Measurements from ENCODE around the gene PACC1.

- TF ChIP-seq EZH2 (IDR thresholded peaks at IDR 0.05; ENCODE audit: borderline replicate concordance, low read length), result no peak
- TF ChIP-seq CTCF (conservative IDR thresholded peaks at IDR 0.05 in 1 of 2, IDR thresholded peaks at IDR 0.05 in 1 of 2; ENCODE audit: extremely low read depth in 1 of 2, insufficient read depth in 1 of 2, low read depth in 1 of 2, low read length in 2 of 2), result no peak
Observed at GRCh38 chr1:212375986-212376385, 38.7 kb downstream of the PACC1 start.
